Measurements from ENCODE around the gene NEK7.

The NEK7 gene

DNA sequence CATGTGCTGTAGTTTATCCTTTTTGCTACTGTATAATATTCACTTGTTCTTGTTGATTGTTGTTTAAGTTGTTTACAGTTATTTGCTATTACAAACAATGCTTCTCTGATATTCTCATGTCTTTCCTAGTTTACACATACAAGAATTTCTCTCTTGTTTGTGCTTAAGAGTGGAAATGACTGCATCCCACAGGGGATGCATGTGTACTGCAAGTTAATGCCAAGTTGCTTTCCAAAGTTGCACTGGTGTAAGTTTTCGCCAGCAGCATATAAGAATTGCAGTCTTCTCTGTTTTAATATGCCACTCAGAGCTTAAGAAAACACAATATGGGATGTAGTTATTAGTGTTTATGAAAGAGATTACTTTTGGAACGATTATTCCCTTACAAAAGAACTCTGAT, 97.7 kb downstream of the NEK7 start:
- Histone ChIP-seq H2BK12ac (ENCODE audit: low read length) (no peak overlapping the region), H3K4me2 (ENCODE audit: low read length) (no peak overlapping the region), H3K9me3 (ENCODE audit: insufficient read depth, low read depth, low read length) (no peaks in the 10 kb centered on the region), H3K18ac (ENCODE audit: low read length) (no peak overlapping the region), H2AFZ (ENCODE audit: insufficient read depth, low read length, poor library complexity) (no peak overlapping the region), H4K12ac (ENCODE audit: low read depth, low read length) (no peak overlapping the region), H3K27ac (ENCODE audit: low read depth, low read length) (no peak overlapping the region), H3K36me3 (ENCODE audit: control insufficient read depth in 1 of 2, insufficient read depth in 2 of 2, low read length in 2 of 2) (no peaks in the 10 kb centered on the region), H3K27me3 (ENCODE audit: insufficient read depth, low read length) (no peaks in the 10 kb centered on the region), H4K8ac (ENCODE audit: low read depth, low read length) (no peak overlapping the region), H2BK5ac (ENCODE audit: low read depth, low read length, poor library complexity) (no peak overlapping the region), H2BK120ac (ENCODE audit: insufficient read depth, low read length, poor library complexity) (no peak overlapping the region), H3K14ac (ENCODE audit: low read length) (no peak overlapping the region), H3K79me1 (ENCODE audit: low read length) (no peaks in the 10 kb centered on the region), H3K79me2 (ENCODE audit: control insufficient read depth, insufficient read depth, low read length, poor library complexity) (no peaks in the 10 kb centered on the region), H3K9ac (ENCODE audit: low read length) (no peak overlapping the region), H3K4me1 (ENCODE audit: control insufficient read depth in 1 of 2, insufficient read depth in 2 of 2, low read length in 2 of 2) (no peaks in the 10 kb centered on the region), H3K23ac (ENCODE audit: low read length) (no peak overlapping the region), H4K91ac (ENCODE audit: low read depth, low read length) (no peak overlapping the region), H3K4me3 (ENCODE audit: low read depth, low read length) (no peak overlapping the region), H2AK5ac (ENCODE audit: low read length) (no peak overlapping the region), H3K4ac (ENCODE audit: low read depth, low read length) (no peak overlapping the region)
- no peak for DNase-seq
- no CpG with 5 or more reads among the region's 2 CpGs for WGBS (ENCODE audit: extremely low coverage, insufficient coverage, insufficient read length)

DNA sequence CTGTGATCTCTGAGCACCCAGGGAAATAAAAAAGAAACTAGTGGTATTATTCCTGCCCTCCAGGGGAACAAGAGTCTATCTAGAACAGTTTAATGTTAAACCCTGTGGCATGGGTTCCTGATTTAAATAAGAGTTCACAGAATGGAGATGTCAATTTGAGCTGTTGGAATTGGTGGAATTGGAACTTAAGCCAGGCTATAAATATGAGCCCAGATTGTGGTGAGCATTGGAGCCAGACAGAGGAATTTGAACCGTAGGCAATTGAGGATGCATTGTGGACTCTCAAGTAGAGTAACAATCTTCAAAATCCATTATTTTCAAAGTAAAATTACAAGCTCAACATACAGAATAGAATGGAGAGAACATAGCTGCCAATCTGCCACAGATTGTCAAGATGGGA, 98.2 kb downstream of the NEK7 start:
- no peak overlapping the region for H2AFZ ChIP-seq (ENCODE audit: insufficient read depth, low read length, poor library complexity)
- WGBS (ENCODE audit: extremely low coverage, insufficient coverage, insufficient read length) = no CpG with 5 or more reads among the region's 1 CpG
- no peaks in the 10 kb centered on the region for H3K79me1 ChIP-seq (ENCODE audit: low read length)

DNA sequence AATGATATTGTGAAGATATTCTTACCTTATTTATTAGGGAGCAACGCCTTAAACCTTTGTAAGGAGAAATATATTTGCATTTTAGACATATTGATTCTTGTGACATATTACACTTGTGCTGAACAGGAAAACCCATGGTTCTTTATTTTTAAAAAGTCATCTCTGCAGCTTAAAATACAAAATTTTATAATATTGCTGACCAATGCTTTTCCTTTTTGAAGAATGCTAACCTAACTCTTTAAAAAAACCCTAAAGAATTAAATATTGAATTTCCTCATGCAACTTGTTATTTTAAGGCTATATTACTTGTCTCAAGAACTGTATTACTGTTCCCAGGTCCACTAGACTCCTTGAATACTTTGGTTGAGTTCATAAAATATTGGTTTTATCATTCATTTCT, 99.0 kb downstream of the NEK7 start:
- Histone ChIP-seq H3K4me2 (ENCODE audit: low read length) (no peak overlapping the region), H2BK12ac (ENCODE audit: low read length) (no peak overlapping the region), H3K4ac (ENCODE audit: low read depth, low read length) (no peak overlapping the region), H4K8ac (ENCODE audit: low read depth, low read length) (no peak overlapping the region), H3K27ac (ENCODE audit: low read depth, low read length) (no peak overlapping the region), H2BK5ac (ENCODE audit: low read depth, low read length, poor library complexity) (no peak overlapping the region), H3K4me3 (ENCODE audit: low read depth, low read length) (no peak overlapping the region), H4K91ac (ENCODE audit: low read depth, low read length) (no peak overlapping the region), H2AFZ (ENCODE audit: insufficient read depth, low read length, poor library complexity) (no peak overlapping the region), H3K14ac (ENCODE audit: low read length) (no peak overlapping the region), H3K36me3 (ENCODE audit: control insufficient read depth in 1 of 2, insufficient read depth in 2 of 2, low read length in 2 of 2) (no peaks in the 10 kb centered on the region), H3K79me1 (ENCODE audit: low read length) (no peaks in the 10 kb centered on the region), H3K79me2 (ENCODE audit: control insufficient read depth, insufficient read depth, low read length, poor library complexity) (no peaks in the 10 kb centered on the region), H3K23ac (ENCODE audit: low read length) (no peak overlapping the region), H2AK5ac (ENCODE audit: low read length) (no peak overlapping the region), H2BK120ac (ENCODE audit: insufficient read depth, low read length, poor library complexity) (no peak overlapping the region), H4K12ac (ENCODE audit: low read depth, low read length) (no peak overlapping the region), H3K18ac (ENCODE audit: low read length) (no peak overlapping the region), H3K27me3 (ENCODE audit: insufficient read depth, low read length) (no peaks in the 10 kb centered on the region), H3K4me1 (ENCODE audit: control insufficient read depth in 1 of 2, insufficient read depth in 2 of 2, low read length in 2 of 2) (no peaks in the 10 kb centered on the region), H3K9me3 (ENCODE audit: insufficient read depth, low read depth, low read length) (no peaks in the 10 kb centered on the region), H3K9ac (ENCODE audit: low read length) (no peak overlapping the region)
- no peak for DNase-seq
- no CpG with 5 or more reads among the region's 1 CpG for WGBS (ENCODE audit: extremely low coverage, insufficient coverage, insufficient read length)

More for the DNA sequence above, 98.2 kb downstream of the NEK7 start:
- Histone ChIP-seq H3K23ac (ENCODE audit: low read length) (no peak overlapping the region), H4K8ac (ENCODE audit: low read depth, low read length) (no peak overlapping the region), H3K27me3 (ENCODE audit: insufficient read depth, low read length) (no peaks in the 10 kb centered on the region), H2BK12ac (ENCODE audit: low read length) (no peak overlapping the region), H2AK5ac (ENCODE audit: low read length) (no peak overlapping the region), H3K18ac (ENCODE audit: low read length) (no peak overlapping the region), H3K79me2 (ENCODE audit: control insufficient read depth, insufficient read depth, low read length, poor library complexity) (no peaks in the 10 kb centered on the region), H3K4me3 (ENCODE audit: low read depth, low read length) (no peak overlapping the region), H3K27ac (ENCODE audit: low read depth, low read length) (no peak overlapping the region), H3K4me2 (ENCODE audit: low read length) (no peak overlapping the region), H4K12ac (ENCODE audit: low read depth, low read length) (no peak overlapping the region), H3K9ac (ENCODE audit: low read length) (no peak overlapping the region), H2BK120ac (ENCODE audit: insufficient read depth, low read length, poor library complexity) (no peak overlapping the region), H4K91ac (ENCODE audit: low read depth, low read length) (no peak overlapping the region), H2BK5ac (ENCODE audit: low read depth, low read length, poor library complexity) (no peak overlapping the region), H3K4ac (ENCODE audit: low read depth, low read length) (no peak overlapping the region), H3K4me1 (ENCODE audit: control insufficient read depth in 1 of 2, insufficient read depth in 2 of 2, low read length in 2 of 2) (no peaks in the 10 kb centered on the region), H3K14ac (ENCODE audit: low read length) (no peak overlapping the region), H3K9me3 (ENCODE audit: insufficient read depth, low read depth, low read length) (no peaks in the 10 kb centered on the region), H3K36me3 (ENCODE audit: control insufficient read depth in 1 of 2, insufficient read depth in 2 of 2, low read length in 2 of 2) (no peaks in the 10 kb centered on the region)
- no peak for DNase-seq

DNA sequence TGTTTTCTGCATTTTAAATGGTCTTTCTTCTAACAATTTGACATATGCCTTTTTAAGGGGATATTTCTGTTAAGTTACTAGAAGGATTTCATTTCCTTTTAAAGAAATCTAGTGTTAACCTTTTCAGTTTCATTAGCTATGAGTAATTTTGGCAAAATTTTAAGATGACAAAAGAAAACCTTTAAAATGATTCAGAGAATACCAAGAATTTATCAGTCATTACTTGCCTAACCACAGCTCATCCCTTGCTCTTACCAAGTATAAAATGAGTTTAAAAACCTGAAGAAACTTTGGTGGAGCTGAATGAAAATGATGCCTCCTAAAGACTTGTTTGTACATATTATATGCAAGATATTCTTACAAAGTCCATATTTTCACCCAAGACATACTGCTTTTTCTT, 101.7 kb downstream of the NEK7 start:
- Histone ChIP-seq H3K9me3 (ENCODE audit: insufficient read depth, low read depth, low read length) (no peaks in the 10 kb centered on the region), H2BK12ac (ENCODE audit: low read length) (no peak overlapping the region), H3K27ac (ENCODE audit: low read depth, low read length) (no peak overlapping the region), H3K36me3 (ENCODE audit: control insufficient read depth in 1 of 2, insufficient read depth in 2 of 2, low read length in 2 of 2) (no peaks in the 10 kb centered on the region), H3K79me1 (ENCODE audit: low read length) (no peaks in the 10 kb centered on the region), H3K79me2 (ENCODE audit: control insufficient read depth, insufficient read depth, low read length, poor library complexity) (no peaks in the 10 kb centered on the region), H3K27me3 (ENCODE audit: insufficient read depth, low read length) (no peaks in the 10 kb centered on the region), H3K9ac (ENCODE audit: low read length) (no peak overlapping the region), H3K23ac (ENCODE audit: low read length) (no peak overlapping the region), H4K91ac (ENCODE audit: low read depth, low read length) (no peak overlapping the region), H3K4me3 (ENCODE audit: low read depth, low read length) (no peak overlapping the region), H2BK5ac (ENCODE audit: low read depth, low read length, poor library complexity) (no peak overlapping the region), H2AK5ac (ENCODE audit: low read length) (no peak overlapping the region), H3K4ac (ENCODE audit: low read depth, low read length) (no peak overlapping the region), H2BK120ac (ENCODE audit: insufficient read depth, low read length, poor library complexity) (no peak overlapping the region), H3K4me2 (ENCODE audit: low read length) (no peak overlapping the region), H3K18ac (ENCODE audit: low read length) (no peak overlapping the region), H4K8ac (ENCODE audit: low read depth, low read length) (no peak overlapping the region), H3K14ac (ENCODE audit: low read length) (no peak overlapping the region), H4K12ac (ENCODE audit: low read depth, low read length) (no peak overlapping the region), H3K4me1 (ENCODE audit: control insufficient read depth in 1 of 2, insufficient read depth in 2 of 2, low read length in 2 of 2) (no peaks in the 10 kb centered on the region), H2AFZ (ENCODE audit: insufficient read depth, low read length, poor library complexity) (no peak overlapping the region)
- DNase-seq = peak in 1 of 2 donors; percentile 64
